ENCODE results near the gene IL31.

Gene IL31

DNA sequence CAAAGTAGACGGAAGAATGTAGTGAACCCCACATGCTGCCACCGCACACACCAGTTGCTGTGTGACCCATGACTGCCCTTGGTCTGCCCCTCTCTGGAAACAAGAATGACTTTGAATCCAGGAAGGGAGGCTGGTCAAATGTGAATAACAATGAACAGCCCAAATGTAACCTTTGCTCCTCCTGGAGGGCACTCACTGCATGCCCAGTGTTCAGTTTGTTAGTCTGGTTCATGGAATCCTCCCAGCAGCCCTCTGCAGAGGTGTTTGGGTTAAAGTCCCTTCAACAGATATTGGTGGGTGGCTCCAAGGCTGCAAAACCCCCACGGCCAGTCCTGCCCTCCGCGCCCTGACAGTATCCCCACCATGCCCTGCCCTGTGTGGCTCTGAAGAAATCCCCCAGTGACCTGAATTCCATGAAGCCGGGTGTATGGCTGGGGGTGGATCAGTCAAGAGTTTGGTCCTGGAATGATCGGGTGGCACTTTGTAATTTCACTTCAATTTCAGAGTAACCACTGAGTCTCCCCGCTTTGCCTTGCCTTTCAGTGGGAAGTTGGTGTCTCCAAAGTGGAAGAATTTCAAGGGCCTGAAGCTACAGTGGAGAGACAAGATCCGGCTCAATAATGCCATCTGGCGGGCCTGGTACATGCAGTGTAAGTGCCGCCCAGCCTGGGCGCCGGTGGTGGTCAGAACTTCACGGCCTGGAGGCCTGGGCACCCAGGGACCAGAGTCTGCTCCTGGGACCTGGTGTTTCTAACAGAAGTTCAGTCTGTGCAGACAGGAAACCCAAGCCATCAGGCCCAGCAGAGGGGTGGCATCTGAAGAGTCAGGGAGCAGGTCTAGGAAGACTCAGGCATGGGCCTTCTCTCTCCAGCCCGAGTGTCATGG is 47.1 kb downstream of the IL31 start:
- H3K4me2 ChIP-seq (ENCODE audit: low read depth, low read length, poor library complexity, severe bottlenecking), result no peak overlapping the region
- H4K20me1 ChIP-seq (ENCODE audit: low read depth, low read length), result no peaks in the 10 kb centered on the region
- no peak overlapping the region for H3K4me3 ChIP-seq (ENCODE audit: insufficient read depth, low read length, poor library complexity, severe bottlenecking)
- no peaks in the 10 kb centered on the region for H3F3A ChIP-seq (ENCODE audit: insufficient read depth)
- H3K9me3 ChIP-seq (ENCODE audit: insufficient read depth, low read length), result no peaks in the 10 kb centered on the region
- H3K36me3 ChIP-seq (ENCODE audit: low read length), result no peaks in the 10 kb centered on the region
- no peak overlapping the region for H3K27ac ChIP-seq (ENCODE audit: low read depth, low read length)
- no peak overlapping the region for H2AFZ ChIP-seq (ENCODE audit: low read depth, low read length, severe bottlenecking)
- no peak overlapping the region for H3K9ac ChIP-seq (ENCODE audit: low read length)
- peaks cover 31% of the 10 kb centered on the region; the same call in 1 of the 2 replicates for H3K79me2 ChIP-seq (ENCODE audit: insufficient read depth, low read length)
- TF ChIP-seq, protein P1, sequence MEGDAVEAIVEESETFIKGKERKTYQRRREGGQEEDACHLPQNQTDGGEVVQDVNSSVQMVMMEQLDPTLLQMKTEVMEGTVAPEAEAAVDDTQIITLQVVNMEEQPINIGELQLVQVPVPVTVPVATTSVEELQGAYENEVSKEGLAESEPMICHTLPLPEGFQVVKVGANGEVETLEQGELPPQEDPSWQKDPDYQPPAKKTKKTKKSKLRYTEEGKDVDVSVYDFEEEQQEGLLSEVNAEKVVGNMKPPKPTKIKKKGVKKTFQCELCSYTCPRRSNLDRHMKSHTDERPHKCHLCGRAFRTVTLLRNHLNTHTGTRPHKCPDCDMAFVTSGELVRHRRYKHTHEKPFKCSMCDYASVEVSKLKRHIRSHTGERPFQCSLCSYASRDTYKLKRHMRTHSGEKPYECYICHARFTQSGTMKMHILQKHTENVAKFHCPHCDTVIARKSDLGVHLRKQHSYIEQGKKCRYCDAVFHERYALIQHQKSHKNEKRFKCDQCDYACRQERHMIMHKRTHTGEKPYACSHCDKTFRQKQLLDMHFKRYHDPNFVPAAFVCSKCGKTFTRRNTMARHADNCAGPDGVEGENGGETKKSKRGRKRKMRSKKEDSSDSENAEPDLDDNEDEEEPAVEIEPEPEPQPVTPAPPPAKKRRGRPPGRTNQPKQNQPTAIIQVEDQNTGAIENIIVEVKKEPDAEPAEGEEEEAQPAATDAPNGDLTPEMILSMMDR (IDR thresholded peaks at IDR 0.05; ENCODE audit: insufficient read depth, low read length, poor library complexity, severe bottlenecking), result no peak
- TF ChIP-seq EZH2phosphoT487 (conservative IDR thresholded peaks at IDR 0.05; ENCODE audit: low read length), result no peak
- no peaks in the 10 kb centered on the region for H3K27me3 ChIP-seq (ENCODE audit: low read length)
- no peaks in the 10 kb centered on the region for H3K9me2 ChIP-seq (replicated peaks; ENCODE audit: insufficient read depth, low read length)

DNA sequence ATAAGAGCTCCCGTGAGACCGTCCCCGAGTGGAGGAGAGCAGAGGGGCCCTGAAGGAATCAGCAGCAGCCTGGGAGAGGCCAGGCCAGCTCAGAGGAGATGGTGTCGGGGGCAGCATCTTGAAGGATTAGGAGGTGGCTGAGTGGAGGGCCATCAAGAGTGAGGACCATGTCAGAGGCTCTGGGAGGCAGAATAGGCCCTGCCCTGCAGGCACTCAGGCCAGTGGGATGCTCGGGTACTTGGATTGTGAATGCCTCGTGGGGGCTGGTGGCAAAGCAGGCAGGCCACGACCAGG is 47.7 kb downstream of the IL31 start:
- H3K27ac ChIP-seq (ENCODE audit: low read depth, low read length), result no peak overlapping the region
- no peaks in the 10 kb centered on the region for H3K36me3 ChIP-seq (ENCODE audit: low read length)
- no peaks in the 10 kb centered on the region for H3K27me3 ChIP-seq (ENCODE audit: low read length)
- no peak overlapping the region for H2AFZ ChIP-seq (ENCODE audit: low read depth, low read length, severe bottlenecking)
- H3K4me3 ChIP-seq (ENCODE audit: insufficient read depth, low read length, poor library complexity, severe bottlenecking), result no peak overlapping the region
- no peaks in the 10 kb centered on the region for H3K9me3 ChIP-seq (ENCODE audit: insufficient read depth, low read length)
- H3K9ac ChIP-seq (ENCODE audit: low read length), result no peak overlapping the region
- H3K9me2 ChIP-seq (replicated peaks; ENCODE audit: insufficient read depth, low read length), result no peaks in the 10 kb centered on the region
- no peaks in the 10 kb centered on the region for H4K20me1 ChIP-seq (ENCODE audit: low read depth, low read length)
- no peaks in the 10 kb centered on the region for H3F3A ChIP-seq (ENCODE audit: insufficient read depth)
- H3K79me2 ChIP-seq (ENCODE audit: insufficient read depth, low read length), result peaks cover 37% of the 10 kb centered on the region; the same call in 1 of the 2 replicates
- TF ChIP-seq, protein P1 (IDR thresholded peaks at IDR 0.05; ENCODE audit: insufficient read depth, low read length, poor library complexity, severe bottlenecking), result no peak
- no peak for TF ChIP-seq EZH2phosphoT487 (conservative IDR thresholded peaks at IDR 0.05; ENCODE audit: low read length)
- no peak overlapping the region for H3K4me2 ChIP-seq (ENCODE audit: low read depth, low read length, poor library complexity, severe bottlenecking)

DNA sequence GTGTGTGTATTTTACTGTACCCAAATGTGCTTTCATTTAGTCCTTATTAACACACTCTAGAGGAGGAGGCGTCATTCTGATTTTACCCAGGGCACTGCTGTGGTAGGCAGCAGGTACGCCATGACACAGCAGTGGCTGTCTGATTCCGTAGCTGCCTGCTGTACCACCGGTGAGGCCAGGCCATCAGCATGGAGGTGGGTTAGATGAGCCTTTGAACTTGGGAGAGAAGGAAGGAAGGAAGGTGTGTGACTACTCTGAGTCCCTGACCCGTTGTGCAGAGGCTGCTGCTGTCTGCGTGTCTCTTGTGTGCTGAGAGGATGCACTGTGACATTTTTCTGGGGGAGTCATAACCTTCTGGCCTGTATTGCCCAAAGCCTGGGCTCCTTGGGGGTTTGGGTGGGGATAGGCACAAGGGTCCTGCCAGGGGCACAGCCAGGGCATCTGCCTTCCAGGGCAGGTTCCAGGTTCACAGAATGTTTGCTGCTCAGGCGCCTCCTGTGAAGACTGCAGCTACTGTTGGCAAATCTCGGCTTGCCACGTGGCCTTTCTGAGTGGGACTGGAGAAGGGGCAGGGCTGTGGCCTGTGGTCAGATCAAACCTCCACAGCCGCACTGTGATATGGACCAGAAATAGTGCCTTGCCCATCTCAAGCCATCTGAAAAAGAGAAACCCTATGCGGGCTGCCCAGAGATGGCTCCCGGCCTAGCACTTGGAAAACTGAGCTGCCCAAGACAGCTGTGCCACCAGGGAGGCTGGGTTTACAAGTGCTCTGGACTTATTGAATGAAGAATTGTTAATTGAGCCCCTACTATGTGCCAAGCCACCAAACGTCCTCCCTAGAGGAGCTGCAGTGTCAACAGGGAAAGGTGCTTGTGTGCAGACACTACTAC is 48.3 kb downstream of the IL31 start:
- Histone ChIP-seq H3K9me3 (ENCODE audit: insufficient read depth, low read length) (no peaks in the 10 kb centered on the region), H3K27ac (ENCODE audit: low read depth, low read length) (no peak overlapping the region), H3K27me3 (ENCODE audit: low read length) (no peaks in the 10 kb centered on the region), H2AFZ (ENCODE audit: low read depth, low read length, severe bottlenecking) (no peak overlapping the region), H3K4me2 (ENCODE audit: low read depth, low read length, poor library complexity, severe bottlenecking) (no peak overlapping the region), H3K36me3 (ENCODE audit: low read length) (no peaks in the 10 kb centered on the region), H3K79me2 (ENCODE audit: insufficient read depth, low read length) (peaks cover 37% of the 10 kb centered on the region; the same call in 1 of the 2 replicates), H3F3A (ENCODE audit: insufficient read depth) (no peaks in the 10 kb centered on the region), H4K20me1 (ENCODE audit: low read depth, low read length) (no peaks in the 10 kb centered on the region), H3K9ac (ENCODE audit: low read length) (no peak overlapping the region), H3K4me3 (ENCODE audit: insufficient read depth, low read length, poor library complexity, severe bottlenecking) (no peak overlapping the region), H3K9me2 (replicated peaks; ENCODE audit: insufficient read depth, low read length) (no peaks in the 10 kb centered on the region)
- TF ChIP-seq, protein P1 (IDR thresholded peaks at IDR 0.05; ENCODE audit: insufficient read depth, low read length, poor library complexity, severe bottlenecking), result no peak
- no peak for TF ChIP-seq EZH2phosphoT487 (conservative IDR thresholded peaks at IDR 0.05; ENCODE audit: low read length)
